Measurements from ENCODE around the gene PHKA2.

- no peak for TF ChIP-seq POLR2A (IDR thresholded peaks at IDR 0.05)
- no peak for TF ChIP-seq CTCF (IDR thresholded peaks at IDR 0.05)
These were observed 42.0 kb downstream of the PHKA2 start for GRCh38 chrX:18941896-18942295.

Data from testis (tissue), 2 donors.